ENCODE results near the gene NEMF.
"Not testable (repeated sequence)": the region's sequence is repeated elsewhere in the genome, so short reads cannot be mapped to it uniquely, and the experiment has no call there.

Gene NEMF

DNA sequence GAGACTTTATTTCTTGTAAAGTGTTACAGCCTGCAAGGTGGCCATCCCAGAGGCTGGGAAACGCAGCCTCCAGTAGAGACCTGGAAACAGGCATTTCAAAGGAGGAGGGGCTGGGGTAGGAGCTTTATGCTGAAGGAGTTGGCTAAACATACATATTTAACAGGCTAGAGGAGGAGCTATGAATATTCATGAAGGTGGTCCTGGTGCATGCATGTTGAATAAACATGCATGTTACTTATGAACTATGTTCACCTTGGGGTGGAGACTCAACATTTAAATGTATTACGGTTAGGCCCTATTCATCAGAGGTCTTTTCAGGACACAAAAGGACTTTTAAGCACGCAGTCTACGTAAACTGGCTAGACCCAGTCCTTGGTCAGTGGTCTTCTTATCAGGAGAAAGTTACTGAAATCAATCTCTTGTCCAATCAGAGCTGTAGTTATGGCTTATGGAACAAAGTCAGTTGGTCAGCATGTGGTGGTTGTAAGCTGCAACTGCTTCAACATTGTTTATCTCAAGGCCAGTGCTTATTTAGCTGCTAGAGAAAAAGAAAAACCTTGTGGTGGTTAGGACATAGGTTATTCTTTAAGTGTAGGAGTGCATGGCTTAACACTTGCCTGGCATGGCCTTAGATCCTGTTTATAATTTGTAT lies 28.9 kb upstream of the NEMF start:
- in situ Hi-C loops (cut with MboI; ENCODE audit: low pct_unique_long_range_greater_than_20kb, low sequenced_read_pairs) = no loop called here
- no peak for DNase-seq

DNA sequence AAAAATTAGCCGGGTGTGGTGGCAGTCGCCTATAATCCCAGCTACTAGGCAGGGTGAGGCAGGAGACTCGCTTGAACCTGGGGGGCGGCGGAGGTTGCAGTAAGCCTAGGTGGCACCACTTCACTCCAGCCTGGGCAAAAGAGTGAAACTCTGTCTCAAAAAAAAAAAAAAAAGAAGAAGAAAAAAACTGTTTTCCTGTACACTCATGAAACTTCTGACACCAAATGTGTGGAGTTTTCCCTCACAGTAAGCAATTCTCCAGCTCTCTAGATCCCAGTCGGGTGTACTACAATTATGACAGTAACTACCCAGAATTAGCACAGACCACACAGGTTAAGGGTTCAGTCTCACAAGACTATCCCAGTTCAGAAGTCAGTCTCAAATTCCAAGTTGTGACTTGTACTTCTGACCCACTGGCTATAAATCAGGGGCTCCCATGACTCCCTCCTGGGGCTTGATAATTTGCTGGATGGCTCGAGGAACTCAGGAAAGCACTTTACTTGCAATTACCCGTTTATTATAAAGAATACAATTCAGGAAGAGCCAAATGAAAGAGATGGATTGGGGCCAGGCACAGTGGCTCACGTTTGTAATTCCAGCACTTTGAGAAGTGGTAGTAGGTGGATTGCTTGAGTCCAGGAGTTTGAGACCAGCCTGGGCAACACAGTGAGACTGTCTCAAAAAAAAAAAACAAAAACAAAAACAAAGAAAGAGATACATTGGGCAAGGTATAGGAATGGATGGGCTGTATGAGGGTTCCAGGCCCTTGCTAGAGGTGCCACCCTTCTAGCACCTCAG lies 27.9 kb upstream of the NEMF start:
- in situ Hi-C loops (cut with MboI; ENCODE audit: low pct_unique_long_range_greater_than_20kb, low sequenced_read_pairs) = no loop called here
- no peak for DNase-seq

DNA sequence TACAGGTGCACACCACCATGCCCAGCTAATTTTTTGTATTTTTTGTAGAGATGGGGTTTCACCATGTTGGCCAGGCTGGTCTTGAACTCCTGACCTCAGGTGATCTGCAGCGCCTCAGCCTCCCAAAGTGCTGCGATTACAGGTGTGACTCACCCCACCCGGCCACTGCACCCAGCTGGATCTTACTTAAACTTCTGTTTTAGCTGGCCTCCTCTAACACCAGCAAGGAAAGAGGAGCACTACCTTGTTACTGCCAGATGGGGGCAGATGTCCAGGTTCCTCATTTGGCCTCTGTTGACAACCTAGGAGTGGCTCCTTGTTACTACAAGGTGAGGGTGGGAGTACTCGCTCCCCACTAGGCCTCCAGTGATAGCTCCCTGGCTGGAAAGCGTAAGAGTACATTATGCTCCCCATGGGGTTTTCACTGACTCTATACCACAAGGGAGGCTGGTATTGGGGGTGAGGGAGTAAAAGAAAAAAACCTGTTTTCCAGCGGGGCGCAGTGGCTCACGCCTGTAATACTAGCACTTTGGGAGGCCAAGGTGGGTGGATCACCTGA lies 27.1 kb upstream of the NEMF start:
- in situ Hi-C loops (cut with MboI; ENCODE audit: low pct_unique_long_range_greater_than_20kb, low sequenced_read_pairs) = no loop called here
- peak; percentile 88 for DNase-seq

DNA sequence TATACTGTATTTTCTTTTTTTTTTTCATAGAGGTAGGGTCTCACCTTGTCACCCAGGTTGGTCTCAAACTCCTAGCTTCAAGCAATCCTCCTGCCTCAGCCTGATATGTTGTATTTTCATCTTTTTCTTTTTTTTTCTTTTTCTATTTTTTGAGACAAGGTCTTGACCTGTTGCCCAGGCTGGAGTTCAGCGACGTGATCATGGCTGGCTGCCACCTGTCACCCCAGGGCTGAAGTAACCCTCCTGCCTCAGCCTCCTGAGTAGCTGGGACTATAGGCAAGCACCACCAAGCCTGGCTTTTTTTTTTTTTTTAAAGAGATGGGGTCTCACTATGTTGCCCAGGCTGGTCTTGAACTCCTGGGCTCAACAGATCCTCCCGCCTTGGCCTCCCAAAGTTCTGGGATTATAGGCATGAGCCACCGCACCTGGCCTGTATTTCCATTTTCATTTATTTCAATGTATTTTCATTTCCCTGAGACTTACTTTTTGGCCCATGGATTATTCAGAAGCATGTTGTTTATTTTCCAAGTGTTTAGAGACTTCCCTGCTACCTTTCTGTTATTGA lies 24.1 kb upstream of the NEMF start:
- DNase-seq = no peak
- in situ Hi-C loops (cut with MboI; ENCODE audit: low pct_unique_long_range_greater_than_20kb, low sequenced_read_pairs) = no loop called here

GRCh38 chr14:49875640-49876198 lies 23.1 kb upstream of the NEMF start:
- in situ Hi-C loops (cut with MboI; ENCODE audit: low pct_unique_long_range_greater_than_20kb, low sequenced_read_pairs) = no loop called here
- no peak for DNase-seq

DNA sequence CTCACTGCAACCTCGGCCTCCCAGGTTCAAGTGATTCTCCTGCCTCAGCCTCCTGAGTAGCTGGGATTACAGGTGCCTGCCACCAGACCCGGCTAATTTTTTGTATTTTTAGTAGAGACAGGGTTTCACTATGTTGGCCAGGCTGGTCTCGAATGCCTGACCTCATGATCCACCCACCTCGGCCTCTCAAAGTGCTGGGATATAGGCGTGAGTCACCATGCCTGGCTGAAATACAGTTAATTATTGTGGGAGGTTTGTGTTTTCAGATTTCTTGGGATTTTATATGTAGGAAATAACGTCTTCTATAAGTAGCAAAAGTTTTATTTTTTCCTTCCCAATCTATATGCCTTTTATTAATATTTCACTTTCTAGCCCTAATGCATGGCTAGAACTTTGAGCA lies 21.0 kb upstream of the NEMF start:
- DNase-seq = not testable (repeated sequence)
- in situ Hi-C loops (cut with MboI; ENCODE audit: low pct_unique_long_range_greater_than_20kb, low sequenced_read_pairs) = loop anchor here (25.0 kb wide), 1 partner anchor 239 kb away; the partner anchor contains the start of gene VCPKMT

- DNase-seq = no peak
- in situ Hi-C loops (cut with MboI; ENCODE audit: low pct_unique_long_range_greater_than_20kb, low sequenced_read_pairs) = loop anchor here (25.0 kb wide), 1 partner anchor 241 kb away; the partner anchor contains the start of gene VCPKMT
These were observed 18.3 kb upstream of the NEMF start for GRCh38 chr14:49870908-49871307.

GRCh38 chr14:49868720-49869114 lies 16.1 kb upstream of the NEMF start:
- DNase-seq = no peak
- in situ Hi-C loops (cut with MboI; ENCODE audit: low pct_unique_long_range_greater_than_20kb, low sequenced_read_pairs) = loop anchor here (25.0 kb wide), 1 partner anchor 244 kb away; the partner anchor contains the start of gene VCPKMT

DNA sequence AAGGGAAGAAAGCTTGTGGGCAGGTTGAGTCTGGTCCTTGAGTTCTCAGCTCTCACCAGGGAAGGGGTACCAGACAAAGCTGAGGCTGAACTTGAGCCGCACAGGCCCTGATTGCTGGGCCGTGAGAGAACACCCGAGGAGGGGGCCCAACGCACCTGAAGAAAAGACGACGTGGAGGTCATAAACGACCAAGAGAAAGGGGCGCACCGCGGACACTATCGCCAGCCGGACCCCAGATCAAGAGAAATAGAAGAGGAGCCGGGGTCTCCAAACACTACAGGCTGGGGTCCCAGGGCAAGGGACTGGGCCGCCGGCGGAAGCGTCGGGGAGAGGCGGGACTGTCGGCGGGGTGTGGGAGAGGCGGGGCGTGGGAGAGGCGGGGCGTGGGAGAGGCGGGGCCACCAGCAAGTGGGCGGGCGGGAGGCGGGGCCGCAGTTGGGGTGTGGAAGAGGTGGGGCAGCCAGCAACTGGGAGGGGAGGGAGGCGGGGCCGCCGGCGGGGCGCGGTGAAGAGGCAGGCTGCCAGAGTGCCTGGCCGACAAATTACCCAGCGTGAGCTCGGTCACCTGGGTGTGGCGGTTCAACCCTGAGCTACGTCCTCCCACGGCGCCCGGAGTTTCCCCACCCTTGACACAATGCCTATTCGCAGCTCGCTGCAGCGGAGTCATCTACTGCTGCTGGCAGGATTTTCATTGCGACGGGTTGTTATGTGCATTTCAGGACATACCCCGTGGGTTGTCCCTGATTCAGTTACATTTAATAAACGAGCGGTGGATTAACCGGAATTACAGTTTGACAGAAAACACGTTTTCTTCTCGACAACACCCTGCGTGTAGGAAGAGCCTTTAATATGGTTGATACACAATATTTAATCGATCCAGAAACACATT lies 15.5 kb upstream of the NEMF start:
- peak; percentile 96 for DNase-seq
- in situ Hi-C loops (cut with MboI; ENCODE audit: low pct_unique_long_range_greater_than_20kb, low sequenced_read_pairs) = loop anchor here (25.0 kb wide), 1 partner anchor 244 kb away; the partner anchor contains the start of gene VCPKMT

DNA sequence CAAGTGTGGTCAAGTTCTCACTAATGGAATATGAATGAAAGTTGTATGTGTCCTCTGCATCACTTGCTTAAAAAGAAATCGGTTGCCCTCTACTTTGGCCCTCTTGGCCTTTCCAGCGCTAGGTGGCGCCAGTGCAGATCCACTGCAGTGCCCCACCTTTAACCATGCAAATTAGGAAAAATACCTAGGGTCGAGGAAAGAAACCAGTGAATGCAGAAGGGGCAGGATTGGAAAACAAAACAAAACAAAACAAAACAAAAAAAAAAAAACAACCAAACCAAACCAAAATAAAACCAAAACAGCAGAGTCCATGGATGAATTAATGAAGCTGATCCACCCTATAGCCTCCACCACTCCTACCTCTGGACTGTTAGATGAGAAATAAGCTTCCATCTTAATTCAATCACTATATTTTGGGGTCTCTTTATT lies 12.9 kb upstream of the NEMF start:
- peak; percentile 86 for DNase-seq
- in situ Hi-C loops (cut with MboI; ENCODE audit: low pct_unique_long_range_greater_than_20kb, low sequenced_read_pairs) = loop anchor here (25.0 kb wide), 1 partner anchor 247 kb away; the partner anchor contains the start of gene VCPKMT

DNA sequence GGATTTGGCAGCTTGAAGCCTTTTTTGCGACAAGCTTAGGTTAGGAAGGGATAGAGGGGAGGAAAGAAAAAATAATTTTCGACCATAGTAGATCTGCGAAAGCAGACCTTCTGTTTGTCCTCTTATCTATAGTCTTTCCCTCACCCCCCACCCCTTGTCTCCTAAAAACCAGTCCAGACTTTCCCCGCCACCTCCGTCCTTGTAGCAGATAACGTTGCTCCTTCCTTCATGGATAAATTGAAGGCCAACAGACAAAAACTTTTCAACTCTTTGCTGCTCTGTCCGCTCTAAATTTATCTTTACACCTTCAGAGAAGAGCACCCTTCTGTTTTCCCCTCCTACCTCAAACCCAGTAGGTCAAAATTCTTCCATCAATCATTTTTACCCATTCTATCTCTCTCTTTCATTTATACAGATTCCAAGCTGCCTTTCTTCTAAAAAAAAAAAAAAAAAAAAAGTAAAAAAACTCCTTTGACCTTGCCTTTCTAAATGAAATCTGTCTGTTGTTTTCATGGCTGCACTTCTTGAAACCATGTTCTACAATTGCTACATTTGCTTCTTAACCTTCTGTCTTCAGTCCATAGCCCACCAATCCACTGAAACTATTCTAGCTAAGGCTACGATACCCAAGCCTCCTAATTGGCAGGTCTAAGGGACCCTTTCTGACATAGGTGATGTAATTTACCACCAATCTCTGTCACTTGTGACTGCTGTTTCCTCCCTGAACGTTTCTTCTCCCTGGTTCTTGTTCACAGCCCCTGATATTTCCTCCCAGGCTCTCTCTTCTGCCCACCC lies 11.1 kb upstream of the NEMF start:
- in situ Hi-C loops (cut with MboI; ENCODE audit: low pct_unique_long_range_greater_than_20kb, low sequenced_read_pairs) = loop anchor here (25.0 kb wide), 1 partner anchor 249 kb away; the partner anchor contains the start of gene VCPKMT

GRCh38 chr14:49862089-49862673 lies 9.6 kb upstream of the NEMF start:
- peak; percentile 99 for DNase-seq
- in situ Hi-C loops (cut with MboI; ENCODE audit: low pct_unique_long_range_greater_than_20kb, low sequenced_read_pairs) = loop anchor here (25.0 kb wide), 1 partner anchor 250 kb away; the partner anchor contains the start of gene VCPKMT

More for the DNA sequence above, 11.1 kb upstream of the NEMF start:
- peak; percentile 54 for DNase-seq

DNA sequence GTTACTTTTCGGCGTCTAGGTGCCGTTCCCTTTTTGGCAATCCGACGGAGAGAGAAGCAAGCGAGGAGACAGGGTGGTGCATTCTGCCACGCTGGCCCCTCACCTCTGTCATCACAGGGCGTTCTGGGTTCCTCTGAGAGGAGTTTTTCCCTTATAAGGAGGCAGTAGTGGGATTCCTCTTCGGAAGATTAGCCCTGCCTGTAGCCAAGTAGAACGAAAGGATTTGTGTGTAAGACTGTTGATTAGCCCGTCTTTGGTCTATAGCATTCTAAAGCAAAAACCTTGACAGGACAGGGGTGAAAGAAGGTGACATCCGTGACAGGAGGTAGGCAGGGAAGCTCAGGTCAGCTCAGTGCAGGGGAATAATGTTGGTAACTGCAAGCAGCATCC lies 9.1 kb upstream of the NEMF start:
- in situ Hi-C loops (cut with MboI; ENCODE audit: low pct_unique_long_range_greater_than_20kb, low sequenced_read_pairs) = loop anchor here (25.0 kb wide), 1 partner anchor 251 kb away; the partner anchor contains the start of gene VCPKMT
- DNase-seq = peak; percentile 87

DNA sequence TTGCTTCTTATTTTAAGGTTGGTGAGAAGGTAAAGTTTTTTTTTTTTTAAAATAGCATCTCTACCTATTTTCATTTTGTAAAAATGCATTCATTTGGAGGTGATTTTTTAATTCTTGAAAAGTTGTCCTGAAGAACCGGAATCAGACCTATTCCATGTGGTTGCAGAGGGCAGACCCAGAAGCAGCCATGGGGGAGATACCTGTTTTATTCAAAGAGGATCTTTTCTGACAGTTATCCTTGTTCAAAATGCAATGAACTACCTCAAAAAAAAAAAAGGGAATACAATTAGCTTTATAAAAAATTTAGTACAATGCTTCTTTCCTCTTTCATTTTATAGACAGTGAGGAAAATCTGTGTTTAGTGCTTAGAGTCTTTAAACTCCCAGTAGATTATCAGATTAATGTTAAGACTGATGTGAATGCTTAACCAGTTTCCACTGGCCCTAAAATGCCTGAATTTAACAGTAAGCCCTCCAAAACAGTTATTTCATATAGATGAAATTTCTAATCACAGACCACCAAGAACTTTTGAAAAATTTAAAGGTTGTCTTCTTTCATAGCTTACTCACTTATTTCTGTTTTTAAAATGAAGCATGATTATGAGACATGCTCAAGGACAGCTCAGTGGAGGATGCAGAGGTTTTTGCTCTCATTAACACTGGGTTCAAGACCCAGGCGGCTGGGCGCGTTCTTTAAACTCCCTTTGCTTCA lies 8.6 kb upstream of the NEMF start:
- DNase-seq = peak; percentile 25
- in situ Hi-C loops (cut with MboI; ENCODE audit: low pct_unique_long_range_greater_than_20kb, low sequenced_read_pairs) = loop anchor here (25.0 kb wide), 1 partner anchor 251 kb away; the partner anchor contains the start of gene VCPKMT

DNA sequence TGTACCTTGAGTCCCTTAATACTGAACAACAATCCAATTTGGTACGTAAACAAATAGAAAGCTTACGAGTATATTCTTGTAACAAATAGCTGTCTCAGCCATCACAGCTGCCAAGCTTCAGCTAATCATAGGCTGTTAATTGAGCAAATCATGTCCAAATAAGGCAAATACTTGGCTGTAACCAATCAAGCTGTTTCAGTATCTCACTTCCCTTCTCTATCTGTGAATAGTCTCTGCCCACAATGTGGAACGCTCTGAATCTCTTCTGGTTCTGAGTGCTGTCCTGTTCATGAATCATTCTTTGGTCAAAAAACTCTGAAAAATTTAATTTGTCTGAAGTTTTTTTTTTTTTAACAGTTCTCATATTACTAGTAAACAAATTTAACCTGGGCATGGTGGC lies 5.8 kb upstream of the NEMF start:
- no peak for DNase-seq
- in situ Hi-C loops (cut with MboI; ENCODE audit: low pct_unique_long_range_greater_than_20kb, low sequenced_read_pairs) = loop anchor here (25.0 kb wide), 1 partner anchor 254 kb away; the partner anchor contains the start of gene VCPKMT

GRCh38 chr14:49857427-49858003 lies 4.9 kb upstream of the NEMF start:
- DNase-seq = no peak
- in situ Hi-C loops (cut with MboI; ENCODE audit: low pct_unique_long_range_greater_than_20kb, low sequenced_read_pairs) = loop anchor here (25.0 kb wide), 1 partner anchor 255 kb away; the partner anchor contains the start of gene VCPKMT
